ENCODE results near the gene LIMK2. TPM values are rescaled to one million over a fixed set of nuclear protein-coding genes. Genes with fewer than 3 reads are reported as not detected.
"Not testable (repeated sequence)": the region's sequence is repeated elsewhere in the genome, so short reads cannot be mapped to it uniquely, and the experiment has no call there.

The LIMK2 gene
- total RNA-seq, 6 experiments from 2014 or later = 27.9 to 31.4 (median 28.9) TPM

DNA sequence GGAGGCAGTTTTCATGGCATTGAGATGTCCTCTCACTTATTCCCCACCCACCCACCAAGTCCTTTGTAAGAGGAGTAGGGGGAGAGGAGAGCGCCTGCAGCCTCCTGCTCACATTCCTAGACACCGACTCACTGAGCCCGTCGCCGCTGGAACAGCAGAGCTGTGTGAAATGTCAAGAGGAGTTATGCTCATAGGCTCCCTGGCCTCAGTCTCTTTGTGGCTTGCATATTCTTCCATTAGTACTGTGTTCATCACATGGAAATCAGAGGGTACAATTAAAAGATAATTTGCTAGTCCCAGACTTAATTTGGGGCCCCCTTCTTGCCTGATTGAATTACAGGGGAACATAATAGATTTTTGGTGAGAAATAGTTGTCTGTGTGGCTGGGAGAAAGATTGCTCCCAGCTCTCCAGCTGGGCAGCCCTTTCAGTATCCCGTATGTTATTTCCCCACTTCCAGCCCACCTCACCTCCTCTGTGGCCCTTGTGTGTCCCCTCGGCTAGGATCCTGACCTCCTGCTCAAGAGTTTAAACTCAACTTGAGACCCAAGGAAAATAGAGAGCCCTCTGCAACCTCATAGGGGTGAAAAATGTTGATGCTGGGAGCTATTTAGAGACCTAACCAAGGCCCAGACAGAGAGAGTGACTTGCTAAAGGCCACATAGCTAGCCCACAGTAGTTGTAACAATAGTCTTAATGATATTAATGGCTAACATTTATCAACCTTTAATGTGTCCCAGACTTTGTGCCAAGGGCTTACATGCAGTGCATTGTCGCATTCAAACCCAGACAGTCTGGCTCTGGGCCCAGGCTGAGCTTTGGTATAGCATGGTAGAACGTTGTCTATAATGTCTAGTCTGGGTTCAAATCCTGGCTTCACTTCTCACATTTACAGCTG, 32.2 kb downstream of the LIMK2 start:
- Mint-ChIP-seq H3K27me3 (ENCODE audit: insufficient read depth) (no peaks in the 10 kb centered on the region; the same call in 1 of the 2 replicates), H3K27ac (peak overlapping the region; percentile 84), H3K36me3 (ENCODE audit: low read depth) (no peaks in the 10 kb centered on the region), H3K9me3 (no peaks in the 10 kb centered on the region), H3K4me3 (peak overlapping the region; percentile 53; the same call in 1 of the 2 replicates), H3K4me1 (ENCODE audit: low read depth) (peaks cover 84% of the 10 kb centered on the region)
- DNase-seq = peak; percentile 63
- no peak for TF ChIP-seq CTCF (IDR thresholded peaks at IDR 0.05)

- Mint-ChIP-seq H3K27me3 (ENCODE audit: insufficient read depth) (no peaks in the 10 kb centered on the region; the same call in 1 of the 2 replicates), H3K27ac (no peak overlapping the region; the same call in none of the 2 replicates), H3K4me1 (ENCODE audit: low read depth) (peaks cover 84% of the 10 kb centered on the region), H3K9me3 (no peaks in the 10 kb centered on the region), H3K4me3 (no peak overlapping the region), H3K36me3 (ENCODE audit: low read depth) (no peaks in the 10 kb centered on the region)
- TF ChIP-seq CTCF (IDR thresholded peaks at IDR 0.05) = no peak
- no peak for DNase-seq
Observed at GRCh38 chr22:31244943-31245451, 32.9 kb downstream of the LIMK2 start.

DNA sequence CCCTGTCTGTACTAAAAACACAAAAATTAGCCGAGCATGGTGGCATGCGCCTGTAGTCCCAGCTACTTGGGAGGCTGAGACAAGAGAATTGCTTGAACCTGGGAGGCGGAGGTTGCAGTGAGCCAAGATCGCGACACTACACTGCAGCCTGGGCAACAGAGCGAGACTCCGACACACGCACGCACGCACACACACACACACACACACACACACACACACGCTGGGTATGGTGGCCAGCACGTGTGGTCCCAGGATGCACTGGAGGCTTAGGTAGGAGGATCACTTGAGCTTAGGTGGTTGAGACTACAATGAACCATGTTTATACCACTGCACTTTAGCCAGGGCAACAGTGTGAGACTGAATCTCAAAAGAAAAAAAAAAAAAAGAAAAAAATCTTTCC, 33.9 kb downstream of the LIMK2 start:
- peaks cover 84% of the 10 kb centered on the region for H3K4me1 Mint-ChIP-seq (ENCODE audit: low read depth)
- H3K36me3 Mint-ChIP-seq (ENCODE audit: low read depth); H3K27ac Mint-ChIP-seq; H3K9me3 Mint-ChIP-seq; H3K27me3 Mint-ChIP-seq (ENCODE audit: insufficient read depth); H3K4me3 Mint-ChIP-seq; DNase-seq: not testable (repeated sequence)

- H3K27ac Mint-ChIP-seq = no peak overlapping the region
- no peaks in the 10 kb centered on the region for H3K36me3 Mint-ChIP-seq (ENCODE audit: low read depth)
- H3K4me3 Mint-ChIP-seq = no peak overlapping the region
- no peak for DNase-seq
- H3K27me3 Mint-ChIP-seq (ENCODE audit: insufficient read depth) = no peaks in the 10 kb centered on the region; the same call in 1 of the 2 replicates
- TF ChIP-seq CTCF (IDR thresholded peaks at IDR 0.05) = no peak
- peaks cover 77% of the 10 kb centered on the region for H3K4me1 Mint-ChIP-seq (ENCODE audit: low read depth)
- H3K9me3 Mint-ChIP-seq = no peaks in the 10 kb centered on the region
Observed at GRCh38 chr22:31246687-31247086, 34.6 kb downstream of the LIMK2 start.

DNA sequence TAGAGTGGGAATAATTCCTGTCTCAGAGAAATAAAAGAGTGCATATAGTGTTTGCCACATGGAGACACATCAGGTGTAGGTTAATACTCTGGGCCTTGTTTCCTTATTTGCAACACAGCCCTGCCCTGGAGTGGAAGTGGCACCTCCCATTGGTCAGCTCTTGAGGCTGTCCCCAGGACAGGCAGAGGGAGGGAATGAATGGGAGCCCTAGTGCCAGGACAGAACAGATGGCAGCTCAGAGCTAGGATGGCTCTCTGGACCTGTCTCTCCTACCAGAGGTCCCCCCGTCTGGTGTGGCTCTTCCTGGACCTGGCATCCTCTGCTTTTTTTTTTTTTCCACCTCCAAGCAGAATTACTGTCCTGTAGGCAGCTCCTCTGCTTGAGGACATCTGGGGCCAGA, 35.6 kb downstream of the LIMK2 start:
- H3K36me3 Mint-ChIP-seq (ENCODE audit: low read depth) = no peaks in the 10 kb centered on the region
- H3K9me3 Mint-ChIP-seq = no peaks in the 10 kb centered on the region
- DNase-seq = no peak
- peak overlapping the region; percentile 81 for H3K27ac Mint-ChIP-seq
- TF ChIP-seq CTCF (IDR thresholded peaks at IDR 0.05) = no peak
- H3K27me3 Mint-ChIP-seq (ENCODE audit: insufficient read depth) = no peaks in the 10 kb centered on the region; the same call in 1 of the 2 replicates
- H3K4me3 Mint-ChIP-seq = peak overlapping the region; percentile 92
- peaks cover 66% of the 10 kb centered on the region for H3K4me1 Mint-ChIP-seq (ENCODE audit: low read depth)

Measured in HFFc6 (cell line).